ENCODE data around the gene TAS2R38.

The TAS2R38 gene

DNA sequence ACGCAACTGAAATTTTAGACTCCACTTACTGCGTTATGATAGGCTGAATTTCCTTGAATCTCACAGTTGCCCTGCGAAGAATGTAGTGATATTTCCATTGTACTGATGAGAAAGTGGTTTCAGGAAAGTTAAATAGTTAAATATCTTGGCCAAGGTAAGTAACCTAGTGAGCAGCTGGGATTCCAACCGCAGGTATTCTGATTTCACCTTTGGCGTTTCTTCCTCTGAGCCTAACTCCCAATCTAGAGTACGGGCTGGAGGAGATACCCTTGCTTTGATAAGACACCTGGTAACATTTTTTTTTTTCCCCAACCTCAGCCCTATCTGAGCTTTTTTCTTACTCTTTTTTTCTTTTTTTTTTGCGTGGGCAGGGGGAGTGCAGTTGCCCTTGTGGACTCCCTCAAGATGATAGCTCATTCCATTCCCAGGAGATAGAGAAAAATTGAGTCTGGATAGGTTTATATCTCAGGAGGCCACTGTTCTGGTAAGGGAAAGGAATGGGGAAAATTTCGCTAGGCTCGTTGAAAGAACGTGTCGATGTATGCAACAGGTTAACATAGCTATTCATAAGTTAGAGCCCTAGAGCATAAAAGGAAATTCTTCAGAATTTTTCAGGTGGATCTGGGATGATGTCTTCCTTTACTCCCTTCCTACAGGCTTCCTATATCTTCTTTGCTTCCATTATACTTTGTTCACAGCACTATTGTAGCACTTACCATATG is 3.1 kb upstream of the TAS2R38 start:
- no peak for DNase-seq (ENCODE audit: low read depth in 2 of 2)

GRCh38 chr7:141975806-141976523 is 2.4 kb upstream of the TAS2R38 start:
- peak; percentile 17 to 38 for DNase-seq (ENCODE audit: low read depth in 2 of 2)

DNA sequence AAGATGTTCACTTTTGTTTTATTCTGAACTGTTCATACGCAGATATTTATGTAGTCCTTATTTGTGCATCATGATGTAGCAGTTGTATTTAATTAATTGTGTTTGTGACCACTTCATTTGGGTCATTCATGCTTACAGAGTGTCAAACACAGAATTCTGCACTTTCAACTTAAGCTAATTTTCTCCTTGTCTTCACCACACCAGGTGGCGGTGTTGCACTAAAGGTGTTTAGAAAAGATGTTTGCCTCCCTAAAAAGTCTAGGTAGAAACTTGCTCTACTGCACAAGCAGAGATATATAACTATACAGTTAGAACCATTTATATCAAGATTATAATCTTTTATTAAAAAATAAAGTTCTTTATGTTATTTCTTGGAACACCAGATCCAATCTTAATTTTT is 1.3 kb upstream of the TAS2R38 start:
- no peak for DNase-seq (ENCODE audit: low read depth in 2 of 2)

DNA sequence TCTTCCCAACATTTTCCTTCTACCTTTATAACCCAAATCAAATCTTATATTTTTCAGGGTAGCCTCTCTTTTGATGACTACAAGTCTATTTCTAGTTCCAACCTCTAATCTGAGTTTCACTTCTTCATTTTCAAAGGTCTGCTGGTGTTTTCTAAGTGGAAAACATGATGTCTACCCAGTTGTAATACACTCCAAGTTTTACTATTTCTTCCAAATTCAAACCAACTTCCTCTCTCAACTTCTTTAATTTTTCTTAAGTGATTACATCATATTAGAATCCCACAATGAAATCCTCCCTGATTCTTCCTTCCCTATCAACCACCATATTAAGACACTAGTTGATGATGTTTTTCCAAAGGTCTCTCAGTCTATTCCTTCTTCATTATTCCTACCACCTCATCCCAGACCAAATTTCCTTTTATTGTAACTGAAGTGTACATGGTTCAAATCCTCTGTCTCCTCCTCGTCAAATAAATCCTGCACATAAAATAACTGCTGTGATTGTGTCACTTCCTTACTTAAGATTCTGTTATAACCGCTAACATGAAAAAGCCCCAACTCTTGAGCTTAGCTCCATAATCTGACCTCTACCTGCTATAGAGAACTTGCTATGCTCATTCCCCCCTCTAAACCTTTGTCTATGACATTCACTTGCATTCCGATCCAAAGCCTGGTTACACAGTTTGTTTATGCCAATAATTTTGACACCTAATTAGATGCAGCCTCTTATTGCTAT is 12.7 kb downstream of the TAS2R38 start:
- no peak for DNase-seq (ENCODE audit: low read depth in 2 of 2)

DNA sequence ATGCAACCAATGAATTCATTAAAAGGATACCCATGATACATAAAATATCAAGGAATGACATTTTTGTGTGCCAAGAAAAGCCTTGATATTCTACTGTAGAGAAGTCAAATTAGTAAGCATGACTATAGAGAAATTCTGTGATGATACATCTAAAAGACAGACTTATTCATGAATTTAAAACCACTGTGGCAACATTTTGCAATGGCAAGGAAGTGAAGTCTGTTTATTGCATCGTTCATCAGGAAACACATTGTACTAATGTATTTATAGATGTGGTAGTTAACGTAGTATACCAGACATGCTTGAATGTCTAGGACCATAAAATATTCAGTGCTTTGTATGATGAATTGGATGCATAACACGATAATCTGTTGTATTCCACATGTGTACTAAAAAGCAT is 17.5 kb downstream of the TAS2R38 start:
- DNase-seq (ENCODE audit: low read depth in 2 of 2) = no peak

- DNase-seq (ENCODE audit: low read depth in 2 of 2) = no peak
These were observed 19.2 kb downstream of the TAS2R38 start for GRCh38 chr7:141954334-141954733.

DNA sequence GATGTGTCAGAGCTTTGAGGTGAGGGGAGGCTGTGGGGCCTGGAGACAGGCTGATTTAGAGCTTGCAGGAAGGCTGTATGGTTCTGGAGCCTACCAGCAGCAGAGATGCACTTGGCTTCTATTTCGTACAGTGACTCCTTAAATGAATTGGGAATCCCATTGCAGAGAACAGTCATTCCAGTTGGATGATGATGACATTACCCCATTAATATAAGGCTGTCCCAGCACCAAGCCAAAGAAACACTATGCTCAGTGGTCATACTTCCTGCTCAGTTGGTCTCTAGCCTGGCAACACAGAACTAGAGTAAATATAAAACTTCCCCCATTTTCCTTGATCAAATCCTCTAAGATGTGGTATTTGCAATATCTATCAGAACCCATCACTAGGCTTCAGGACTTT is 21.1 kb downstream of the TAS2R38 start:
- DNase-seq (ENCODE audit: low read depth in 2 of 2) = no peak

DNA sequence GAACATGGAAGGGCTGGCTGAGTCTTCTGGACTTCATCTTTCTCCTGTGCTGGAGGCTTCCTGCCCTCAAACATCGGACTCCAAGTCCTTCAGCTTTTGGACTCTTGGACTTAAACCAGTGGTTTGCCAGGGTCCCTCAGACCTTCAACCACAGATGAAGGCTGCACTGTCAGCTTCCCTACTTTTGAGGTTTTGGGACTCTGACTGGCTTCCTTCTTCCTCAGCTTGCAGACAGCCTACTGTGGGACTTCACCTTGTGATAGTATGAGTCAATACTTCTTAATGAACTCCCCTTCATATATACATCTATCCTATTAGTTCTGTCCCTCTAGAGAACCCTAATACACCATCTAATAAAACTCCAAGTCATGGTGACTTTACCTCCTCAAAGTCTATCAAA is 22.8 kb downstream of the TAS2R38 start:
- no peak for DNase-seq (ENCODE audit: low read depth in 2 of 2)

DNA sequence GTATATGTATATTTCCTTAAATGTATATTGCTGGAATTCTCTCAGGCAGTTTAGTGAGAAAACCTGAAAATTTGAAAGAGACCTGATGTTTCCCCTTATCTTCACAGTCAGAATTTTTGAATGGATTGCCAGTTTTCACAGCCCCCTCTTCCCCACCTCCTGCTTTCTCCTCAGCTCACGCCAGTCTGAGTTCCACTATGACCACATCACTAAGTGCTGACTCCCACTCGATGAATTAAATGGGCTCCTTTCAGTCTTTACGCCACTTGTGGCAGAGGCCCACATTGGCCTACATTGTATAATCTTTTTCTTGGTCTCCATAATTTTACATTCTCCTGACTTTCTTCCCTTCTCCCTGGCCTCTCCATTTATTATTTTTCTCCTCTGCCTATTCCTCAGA is 23.7 kb downstream of the TAS2R38 start:
- no peak for DNase-seq (ENCODE audit: low read depth in 2 of 2)

GRCh38 chr7:141949451-141949850 is 24.1 kb downstream of the TAS2R38 start:
- no peak for DNase-seq (ENCODE audit: low read depth in 2 of 2)

GRCh38 chr7:141949021-141949420 is 24.6 kb downstream of the TAS2R38 start:
- DNase-seq (ENCODE audit: low read depth in 2 of 2) = no peak

DNA sequence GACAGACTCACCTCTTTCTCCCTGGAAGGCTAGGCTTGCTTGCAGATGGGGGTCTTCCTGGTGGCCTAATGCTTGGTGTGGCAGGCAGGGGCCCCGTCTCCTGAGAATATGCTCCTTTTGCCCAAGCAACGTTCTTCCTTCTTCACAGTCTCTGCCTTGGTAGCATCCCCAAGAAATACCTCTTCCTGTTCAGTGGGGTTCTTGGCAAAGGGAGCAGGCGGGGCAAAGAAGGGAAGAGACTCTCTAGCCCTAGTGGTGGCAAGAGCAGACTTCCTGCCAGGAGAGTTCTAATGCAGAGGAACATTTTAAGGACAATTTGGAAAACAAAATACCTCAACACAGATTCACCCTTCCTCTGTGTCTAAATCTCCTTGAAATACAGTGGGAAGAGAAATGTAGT is 26.8 kb downstream of the TAS2R38 start, which contains the start of gene CLEC5A:
CLEC5A (minus strand) TSS at position 179 of the 400 bp plus-strand sequence. CDS start 682 bp downstream, outside the sequence.
- no peak for DNase-seq (ENCODE audit: low read depth in 2 of 2)

DNA sequence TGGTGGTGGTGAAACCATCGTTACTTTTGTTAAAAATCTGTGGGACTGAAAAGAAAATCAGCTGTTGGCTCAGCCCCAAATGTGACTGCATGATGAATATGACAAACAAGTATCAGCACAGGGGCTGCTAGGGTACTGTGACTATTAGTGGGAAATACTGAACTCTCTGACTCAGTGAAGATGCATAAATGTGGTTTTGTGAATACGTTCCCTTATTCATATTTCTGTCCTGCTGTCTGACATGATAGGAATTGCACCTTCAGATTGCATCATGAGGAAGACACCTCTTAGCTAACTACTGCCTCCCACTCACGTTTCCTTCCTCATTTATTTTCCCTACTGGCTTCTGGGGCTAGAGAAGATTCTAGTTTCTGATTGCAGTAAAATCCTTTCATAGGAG is 28.2 kb downstream of the TAS2R38 start:
- DNase-seq (ENCODE audit: low read depth in 2 of 2) = no peak

DNA sequence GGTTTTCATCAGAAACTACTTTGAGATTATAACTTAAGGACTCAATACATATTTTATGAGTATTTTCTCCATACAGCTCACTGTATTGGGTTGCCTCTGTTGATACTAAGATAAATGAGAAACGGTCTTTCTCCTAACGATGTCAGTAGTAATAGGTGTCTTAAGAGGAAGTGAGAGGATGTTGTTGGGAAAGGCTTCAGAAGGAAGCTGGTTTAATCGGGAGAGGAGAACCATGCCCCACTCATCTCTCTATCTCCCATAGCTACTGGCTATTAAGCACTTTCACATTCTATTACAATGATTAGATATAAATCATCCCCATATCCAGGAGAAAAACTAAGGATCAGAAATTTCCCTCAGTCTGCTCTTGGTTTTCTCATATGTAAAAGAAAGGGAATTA is 28.8 kb downstream of the TAS2R38 start:
- no peak for DNase-seq (ENCODE audit: low read depth in 2 of 2)

- no peak for DNase-seq (ENCODE audit: low read depth in 2 of 2)
These were observed 29.7 kb downstream of the TAS2R38 start for GRCh38 chr7:141943846-141944245.

GRCh38 chr7:141941075-141941474 is 32.5 kb downstream of the TAS2R38 start:
- no peak for DNase-seq (ENCODE audit: low read depth in 2 of 2)

DNA sequence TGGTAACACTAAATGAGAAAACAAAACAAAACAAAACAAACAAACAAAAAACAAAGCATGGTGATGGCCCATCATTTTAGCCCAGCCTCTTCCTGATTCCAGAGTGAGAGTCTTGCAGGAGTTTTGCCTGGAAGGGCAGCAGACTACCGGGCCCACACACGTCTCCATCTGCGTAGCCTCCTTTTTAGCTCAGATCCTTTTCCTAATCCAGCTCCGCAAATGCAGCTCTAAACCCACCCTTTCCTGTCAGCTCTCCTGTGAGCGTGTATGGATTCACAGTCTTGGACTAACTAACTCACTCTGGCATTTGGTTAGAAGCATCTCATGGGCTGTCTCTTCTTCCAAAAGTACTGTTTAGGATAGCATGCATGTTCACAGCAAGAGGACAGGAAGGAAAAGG is 43.4 kb downstream of the TAS2R38 start:
- no peak for DNase-seq (ENCODE audit: low read depth in 2 of 2)

GRCh38 chr7:141928845-141929195 is 44.8 kb downstream of the TAS2R38 start:
- no peak for DNase-seq (ENCODE audit: low read depth in 2 of 2)

DNA sequence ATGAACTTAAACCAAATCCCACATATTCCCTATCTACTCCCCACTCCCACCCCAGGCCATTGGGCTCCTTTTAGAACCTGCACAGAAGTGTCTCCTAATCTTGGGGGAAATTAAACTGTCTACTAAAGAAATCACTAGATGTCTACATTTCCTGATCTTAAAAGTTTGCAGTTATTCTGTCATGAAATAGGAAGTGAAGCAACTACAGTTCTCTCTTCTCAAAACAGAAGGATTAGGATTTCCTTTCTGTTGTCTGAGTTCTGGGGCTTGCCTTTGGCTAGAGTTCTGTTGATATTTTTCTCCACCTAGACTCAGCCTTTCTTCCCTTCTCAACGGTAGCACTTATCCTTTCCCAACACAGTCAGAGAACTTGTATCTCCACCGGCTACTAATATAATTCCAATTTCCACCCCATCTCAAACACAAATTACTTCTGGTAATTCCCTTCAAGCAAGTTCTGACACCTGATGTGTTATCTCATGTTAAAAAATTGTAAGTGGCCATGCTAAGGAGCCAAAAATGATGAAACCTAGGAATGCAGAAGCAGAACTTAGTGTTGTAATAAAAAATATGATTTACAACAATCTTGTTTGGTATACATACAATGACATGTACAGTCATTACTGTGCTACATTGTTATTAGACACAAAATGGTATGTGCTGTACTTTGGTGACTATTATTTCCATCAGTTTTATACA is 45.3 kb downstream of the TAS2R38 start:
- DNase-seq (ENCODE audit: low read depth in 2 of 2) = no peak

Measured in stimulated activated CD8-positive, alpha-beta memory T cell treated with anti-CD3 and anti-CD28 coated beads, Interleukin-7, amount 100 ng/mL, for 4 hours (primary cell).